ENCODE results near the gene MMP1. TPM values are rescaled to one million over a fixed set of nuclear protein-coding genes. Genes with fewer than 3 reads are reported as not detected.
"Not testable (repeated sequence)": the region's sequence is repeated elsewhere in the genome, so short reads cannot be mapped to it uniquely, and the experiment has no call there.

The MMP1 gene
- total RNA-seq, 4 donors from 2014 or later, result 0.35 to 1.7 (median 1.0) TPM

- TF ChIP-seq CTCF (IDR thresholded peaks at IDR 0.05) (no peak), POLR2A (IDR thresholded peaks at IDR 0.05) (no peak)
These were observed 48.7 kb downstream of the MMP1 start for GRCh38 chr11:102749101-102749722.

GRCh38 chr11:102746746-102747578 is 51.0 kb downstream of the MMP1 start:
- H3K27me3 ChIP-seq, H3K9me3 ChIP-seq, DNase-seq, H3K27ac ChIP-seq, H3K4me1 ChIP-seq, H3K4me3 ChIP-seq, H3K36me3 ChIP-seq: not testable (repeated sequence)

More at GRCh38 chr11:102749101-102749722, 48.7 kb downstream of the MMP1 start:
- no peaks in the 10 kb centered on the region for H3K36me3 ChIP-seq
- no peaks in the 10 kb centered on the region for H3K27me3 ChIP-seq
- no peak overlapping the region for H3K4me3 ChIP-seq
- H3K4me1 ChIP-seq, result no peaks in the 10 kb centered on the region
- DNase-seq, result no peak
- H3K9me3 ChIP-seq, result no peaks in the 10 kb centered on the region
- H3K27ac ChIP-seq, result no peak overlapping the region

Other genes starting within 250 kb of the MMP1 start
- gene MMP20, start 172.8 kb downstream of the MMP1 start, total RNA-seq, result not detected
- under 1 TPM in 1 of 4 donors, not detected in 3; 0.40 TPM for gene MMP27, start 92.4 kb downstream of the MMP1 start, total RNA-seq
- not detected for gene MMP8, start 73.2 kb downstream of the MMP1 start, total RNA-seq
- under 1 TPM in 1 of 4 donors, not detected in 3; 0.54 TPM for gene MMP10, start 17.5 kb downstream of the MMP1 start, total RNA-seq
- 1 to 10 TPM in 2 of 4 donors, not detected in 2; 1.5 to 1.8 TPM for gene MMP3, start 45.4 kb upstream of the MMP1 start, total RNA-seq
- gene MMP12, start 76.8 kb upstream of the MMP1 start, total RNA-seq, result under 1 TPM in 2 of 4 donors, not detected in 2; 0.40 to 0.53 TPM
- gene MMP13, start 157.6 kb upstream of the MMP1 start, total RNA-seq, result not detected